ENCODE measurements around the gene PPARA.

The PPARA gene

GRCh38 chr22:46150655-46151477 is 540 bp downstream of the PPARA start:
- H3K79me2 ChIP-seq (ENCODE audit: control insufficient read depth, insufficient read depth, low read length, poor library complexity): peaks cover 5% of the 10 kb centered on the region
- DNase-seq: peak in 1 of 2 donors; percentile 52
- H2BK120ac ChIP-seq (ENCODE audit: insufficient read depth, low read length, poor library complexity): no peak overlapping the region
- H2BK12ac ChIP-seq (ENCODE audit: low read length): no peak overlapping the region
- no peak overlapping the region for H3K4ac ChIP-seq (ENCODE audit: low read depth, low read length)
- peaks cover 5% of the 10 kb centered on the region for H3K9me3 ChIP-seq (ENCODE audit: insufficient read depth, low read depth, low read length)
- H3K14ac ChIP-seq (ENCODE audit: low read length): peak overlapping the region; percentile 81
- H4K91ac ChIP-seq (ENCODE audit: low read depth, low read length): no peak overlapping the region
- peaks cover 6% of the 10 kb centered on the region for H3K79me1 ChIP-seq (ENCODE audit: low read length)
- H3K18ac ChIP-seq (ENCODE audit: low read length): peak overlapping the region; percentile 15
- peaks cover 7 to 8% of the 10 kb centered on the region in 2 experiments for H3K4me1 ChIP-seq (ENCODE audit: control insufficient read depth in 1 of 2, insufficient read depth in 2 of 2, low read length in 2 of 2)
- H3K9ac ChIP-seq (ENCODE audit: low read length): peak overlapping the region; percentile 79
- peak overlapping the region; percentile 83 for H3K4me3 ChIP-seq (ENCODE audit: low read depth, low read length)
- H2AFZ ChIP-seq (ENCODE audit: insufficient read depth, low read length, poor library complexity): peak overlapping the region; percentile 61
- H4K12ac ChIP-seq (ENCODE audit: low read depth, low read length): peak overlapping the region; percentile 32
- WGBS (ENCODE audit: extremely low coverage, insufficient coverage, insufficient read length): no CpG with 5 or more reads among the region's 101 CpGs
- no peak overlapping the region for H2BK5ac ChIP-seq (ENCODE audit: low read depth, low read length, poor library complexity)
- no peaks in the 10 kb centered on the region for H3K36me3 ChIP-seq (ENCODE audit: control insufficient read depth in 1 of 2, insufficient read depth in 2 of 2, low read length in 2 of 2)
- no peak overlapping the region for H3K23ac ChIP-seq (ENCODE audit: low read length)
- no peak overlapping the region for H3K27ac ChIP-seq (ENCODE audit: low read depth, low read length)
- H2AK5ac ChIP-seq (ENCODE audit: low read length): no peak overlapping the region
- H3K4me2 ChIP-seq (ENCODE audit: low read length): peak overlapping the region; percentile 99
- H4K8ac ChIP-seq (ENCODE audit: low read depth, low read length): peak overlapping the region; percentile 53
- peaks cover 28% of the 10 kb centered on the region for H3K27me3 ChIP-seq (ENCODE audit: insufficient read depth, low read length)

- Histone ChIP-seq H2BK5ac (ENCODE audit: low read depth, low read length, poor library complexity) (no peak overlapping the region), H4K12ac (ENCODE audit: low read depth, low read length) (no peak overlapping the region), H4K8ac (ENCODE audit: low read depth, low read length) (no peak overlapping the region), H3K4me3 (ENCODE audit: low read depth, low read length) (no peak overlapping the region), H2BK12ac (ENCODE audit: low read length) (no peak overlapping the region), H4K91ac (ENCODE audit: low read depth, low read length) (no peak overlapping the region), H3K18ac (ENCODE audit: low read length) (no peak overlapping the region), H3K23ac (ENCODE audit: low read length) (no peak overlapping the region), H3K4me1 (ENCODE audit: control insufficient read depth in 1 of 2, insufficient read depth in 2 of 2, low read length in 2 of 2) (peaks cover 7 to 8% of the 10 kb centered on the region in 2 experiments), H3K4ac (ENCODE audit: low read depth, low read length) (no peak overlapping the region), H3K9ac (ENCODE audit: low read length) (no peak overlapping the region), H3K79me2 (ENCODE audit: control insufficient read depth, insufficient read depth, low read length, poor library complexity) (peaks cover 5% of the 10 kb centered on the region), H2AFZ (ENCODE audit: insufficient read depth, low read length, poor library complexity) (no peak overlapping the region), H3K36me3 (ENCODE audit: control insufficient read depth in 1 of 2, insufficient read depth in 2 of 2, low read length in 2 of 2) (no peaks in the 10 kb centered on the region), H2AK5ac (ENCODE audit: low read length) (no peak overlapping the region), H3K9me3 (ENCODE audit: insufficient read depth, low read depth, low read length) (peaks cover 2% of the 10 kb centered on the region), H3K27ac (ENCODE audit: low read depth, low read length) (no peak overlapping the region), H3K79me1 (ENCODE audit: low read length) (peaks cover 6% of the 10 kb centered on the region), H2BK120ac (ENCODE audit: insufficient read depth, low read length, poor library complexity) (no peak overlapping the region), H3K4me2 (ENCODE audit: low read length) (no peak overlapping the region), H3K14ac (ENCODE audit: low read length) (no peak overlapping the region), H3K27me3 (ENCODE audit: insufficient read depth, low read length) (peaks cover 22% of the 10 kb centered on the region)
- no CpG with 5 or more reads among the region's 3 CpGs for WGBS (ENCODE audit: extremely low coverage, insufficient coverage, insufficient read length)
- no peak for DNase-seq
These were observed 3.6 kb downstream of the PPARA start for GRCh38 chr22:46153930-46154329.

GRCh38 chr22:46156031-46156430 is 5.7 kb downstream of the PPARA start:
- no peak overlapping the region for H4K8ac ChIP-seq (ENCODE audit: low read depth, low read length)
- H3K23ac ChIP-seq (ENCODE audit: low read length): no peak overlapping the region
- no peaks in the 10 kb centered on the region for H3K9me3 ChIP-seq (ENCODE audit: insufficient read depth, low read depth, low read length)
- peaks cover 6% of the 10 kb centered on the region for H3K27me3 ChIP-seq (ENCODE audit: insufficient read depth, low read length)
- no peak overlapping the region for H3K14ac ChIP-seq (ENCODE audit: low read length)
- H3K4me1 ChIP-seq (ENCODE audit: control insufficient read depth in 1 of 2, insufficient read depth in 2 of 2, low read length in 2 of 2): peaks cover 4 to 7% of the 10 kb centered on the region in 2 experiments
- no peak overlapping the region for H3K4me3 ChIP-seq (ENCODE audit: low read depth, low read length)
- H3K79me1 ChIP-seq (ENCODE audit: low read length): peaks cover 3% of the 10 kb centered on the region
- no CpG with 5 or more reads among the region's 3 CpGs for WGBS (ENCODE audit: extremely low coverage, insufficient coverage, insufficient read length)
- no peak overlapping the region for H2BK5ac ChIP-seq (ENCODE audit: low read depth, low read length, poor library complexity)
- H3K4me2 ChIP-seq (ENCODE audit: low read length): no peak overlapping the region
- no peak overlapping the region for H2BK12ac ChIP-seq (ENCODE audit: low read length)
- H2AFZ ChIP-seq (ENCODE audit: insufficient read depth, low read length, poor library complexity): no peak overlapping the region
- H2BK120ac ChIP-seq (ENCODE audit: insufficient read depth, low read length, poor library complexity): no peak overlapping the region
- no peak overlapping the region for H3K27ac ChIP-seq (ENCODE audit: low read depth, low read length)
- H3K18ac ChIP-seq (ENCODE audit: low read length): no peak overlapping the region
- H3K9ac ChIP-seq (ENCODE audit: low read length): no peak overlapping the region
- no peak overlapping the region for H3K4ac ChIP-seq (ENCODE audit: low read depth, low read length)
- H3K36me3 ChIP-seq (ENCODE audit: control insufficient read depth in 1 of 2, insufficient read depth in 2 of 2, low read length in 2 of 2): no peaks in the 10 kb centered on the region
- no peak overlapping the region for H4K12ac ChIP-seq (ENCODE audit: low read depth, low read length)
- no peak for DNase-seq
- no peak overlapping the region for H2AK5ac ChIP-seq (ENCODE audit: low read length)
- H3K79me2 ChIP-seq (ENCODE audit: control insufficient read depth, insufficient read depth, low read length, poor library complexity): peaks cover 3% of the 10 kb centered on the region
- no peak overlapping the region for H4K91ac ChIP-seq (ENCODE audit: low read depth, low read length)

- H2BK12ac ChIP-seq (ENCODE audit: low read length): no peak overlapping the region
- no peaks in the 10 kb centered on the region for H3K9me3 ChIP-seq (ENCODE audit: insufficient read depth, low read depth, low read length)
- no peak overlapping the region for H3K23ac ChIP-seq (ENCODE audit: low read length)
- no peak overlapping the region for H3K9ac ChIP-seq (ENCODE audit: low read length)
- H3K4me2 ChIP-seq (ENCODE audit: low read length): no peak overlapping the region
- no peak overlapping the region for H3K14ac ChIP-seq (ENCODE audit: low read length)
- no peak overlapping the region for H2BK5ac ChIP-seq (ENCODE audit: low read depth, low read length, poor library complexity)
- no peak overlapping the region for H3K4ac ChIP-seq (ENCODE audit: low read depth, low read length)
- no peak overlapping the region for H2AK5ac ChIP-seq (ENCODE audit: low read length)
- no peaks in the 10 kb centered on the region for H3K79me1 ChIP-seq (ENCODE audit: low read length)
- H4K8ac ChIP-seq (ENCODE audit: low read depth, low read length): no peak overlapping the region
- H3K79me2 ChIP-seq (ENCODE audit: control insufficient read depth, insufficient read depth, low read length, poor library complexity): no peaks in the 10 kb centered on the region
- peaks cover 0 to 3% of the 10 kb centered on the region in 2 experiments for H3K36me3 ChIP-seq (ENCODE audit: control insufficient read depth in 1 of 2, insufficient read depth in 2 of 2, low read length in 2 of 2)
- no CpG with 5 or more reads among the region's 7 CpGs for WGBS (ENCODE audit: extremely low coverage, insufficient coverage, insufficient read length)
- H4K91ac ChIP-seq (ENCODE audit: low read depth, low read length): no peak overlapping the region
- H4K12ac ChIP-seq (ENCODE audit: low read depth, low read length): no peak overlapping the region
- H3K27me3 ChIP-seq (ENCODE audit: insufficient read depth, low read length): no peaks in the 10 kb centered on the region
- no peak overlapping the region for H3K27ac ChIP-seq (ENCODE audit: low read depth, low read length)
- no peaks in the 10 kb centered on the region for H3K4me1 ChIP-seq (ENCODE audit: control insufficient read depth in 1 of 2, insufficient read depth in 2 of 2, low read length in 2 of 2)
- no peak for DNase-seq
- H3K4me3 ChIP-seq (ENCODE audit: low read depth, low read length): no peak overlapping the region
- no peak overlapping the region for H2BK120ac ChIP-seq (ENCODE audit: insufficient read depth, low read length, poor library complexity)
- H2AFZ ChIP-seq (ENCODE audit: insufficient read depth, low read length, poor library complexity): no peak overlapping the region
- no peak overlapping the region for H3K18ac ChIP-seq (ENCODE audit: low read length)
These were observed 8.0 kb downstream of the PPARA start for GRCh38 chr22:46158283-46158682.

Data from trophoblast cell (in vitro differentiated cells and primary cell).